Esophagus squamous epithelium (tissue), 4 donors: ENCODE measurements around the gene KRT38.

ENCODE experiments used
- CTCF ChIP-seq, 6 experiments: fragments of 450-650 bp in 4 of 6; fragments of 200-600 bp in 2 of 6; sonication (generic) in 2 of 6; IDR thresholded peaks; one replicate each; pipeline ENCODE4 v1.5.1; 2016 to 2019; ENCODE audit warnings: antibody characterized with exemption in 6 of 6, mild to moderate bottlenecking in 4 of 6, moderate library complexity in 4 of 6
- POLR2A ChIP-seq, 4 donors: fragments of 450-650 bp; IDR thresholded peaks; one replicate each; pipeline ENCODE4 v1.6.1; 2017; ENCODE audit warnings: antibody characterized with exemption in 4 of 4, mild to moderate bottlenecking in 4 of 4, moderate library complexity in 3 of 4

GRCh38 chr17:41446806-41447205 is 6.0 kb upstream of the KRT38 start:
- no peak for TF ChIP-seq POLR2A (IDR thresholded peaks at IDR 0.05)
- no peak for TF ChIP-seq CTCF (IDR thresholded peaks at IDR 0.05)
